Measurements from ENCODE around the gene NCAPG2. TPM values are rescaled to one million over a fixed set of nuclear protein-coding genes. Genes with fewer than 3 reads are reported as not detected.

The NCAPG2 gene
- total RNA-seq, 1 experiment from 2014 or later: 41.1 TPM

DNA sequence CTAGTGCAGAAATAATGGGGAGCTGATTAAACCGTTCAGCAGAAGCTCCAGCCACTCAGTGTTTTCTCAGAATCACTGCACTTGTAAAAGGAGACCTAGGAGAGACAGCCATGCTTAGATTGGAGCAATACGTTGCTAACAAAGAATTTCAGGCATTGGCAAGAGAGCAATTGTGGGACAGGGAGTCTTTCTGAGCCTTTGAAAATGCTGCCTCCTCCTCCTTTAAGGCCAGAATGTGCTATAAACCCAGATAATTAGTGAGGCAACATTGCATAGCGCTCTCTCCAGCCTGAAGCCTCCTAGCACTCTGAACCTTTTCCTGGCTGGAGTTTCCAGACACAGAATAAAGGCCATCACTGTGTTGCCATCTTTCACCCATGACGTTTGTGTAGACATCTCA is 98.5 kb downstream of the NCAPG2 start:
- Histone ChIP-seq H3K27me3 (ENCODE audit: control insufficient read depth, insufficient read depth, low read length) (no peaks in the 10 kb centered on the region), H3K36me3 (replicated peaks; ENCODE audit: control insufficient read depth, insufficient read depth, low read length) (peaks cover 4% of the 10 kb centered on the region), H3K4me3 (ENCODE audit: insufficient read depth, low read depth, low read length) (no peak overlapping the region)
- DNase-seq: no peak

GRCh38 chr7:158603773-158604755 is 100.5 kb downstream of the NCAPG2 start:
- peaks cover 4% of the 10 kb centered on the region for H3K36me3 ChIP-seq (replicated peaks; ENCODE audit: control insufficient read depth, insufficient read depth, low read length)
- DNase-seq: peak; percentile 49

DNA sequence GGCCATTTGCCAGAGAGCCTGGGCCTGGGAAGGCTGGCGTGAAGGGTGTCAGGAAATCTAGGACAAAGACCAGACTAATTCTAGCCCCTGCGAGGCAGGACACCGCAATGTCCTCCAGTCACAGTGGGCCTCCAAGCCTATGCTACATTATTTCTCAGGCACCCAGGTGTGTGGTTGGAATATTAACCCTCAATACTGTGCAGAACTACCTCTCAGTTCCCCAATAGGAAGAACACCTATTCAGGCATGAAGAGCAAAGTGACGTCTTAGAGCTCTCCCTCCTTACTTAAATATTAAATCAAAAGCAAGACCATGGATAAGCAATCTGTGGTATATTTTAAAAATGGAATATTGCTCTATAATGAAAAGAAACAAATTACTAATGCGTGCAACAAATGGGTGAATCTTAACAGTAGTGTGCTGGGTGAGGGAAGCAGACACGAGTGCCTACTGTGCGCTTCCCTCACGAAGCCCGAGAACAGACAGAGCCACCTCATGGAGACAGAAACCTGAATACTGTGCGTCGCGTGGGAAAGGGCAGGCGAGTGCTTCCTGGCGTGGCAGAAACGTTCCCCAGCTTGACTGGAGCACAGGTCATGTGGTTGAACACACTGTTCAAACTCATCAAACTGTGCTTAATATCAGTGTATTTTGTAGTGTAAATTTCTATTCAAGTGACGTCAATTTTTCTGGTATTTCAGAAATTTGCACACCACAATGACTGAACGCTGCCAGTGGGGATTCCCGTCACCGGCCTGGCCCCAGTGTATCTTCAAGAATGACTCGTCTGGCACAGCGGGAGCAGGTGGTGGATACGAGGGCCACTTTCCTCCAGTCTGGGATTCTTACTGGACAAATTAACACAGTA is 101.5 kb downstream of the NCAPG2 start:
- H3K4me3 ChIP-seq (ENCODE audit: insufficient read depth, low read depth, low read length): no peak overlapping the region
- no peaks in the 10 kb centered on the region for H3K27me3 ChIP-seq (ENCODE audit: control insufficient read depth, insufficient read depth, low read length)
- peaks cover 4% of the 10 kb centered on the region for H3K36me3 ChIP-seq (replicated peaks; ENCODE audit: control insufficient read depth, insufficient read depth, low read length)
- DNase-seq: no peak

More at GRCh38 chr7:158603773-158604755, 100.5 kb downstream of the NCAPG2 start:
- Histone ChIP-seq H3K27me3 (ENCODE audit: control insufficient read depth, insufficient read depth, low read length) (no peaks in the 10 kb centered on the region), H3K4me3 (ENCODE audit: insufficient read depth, low read depth, low read length) (no peak overlapping the region)

DNA sequence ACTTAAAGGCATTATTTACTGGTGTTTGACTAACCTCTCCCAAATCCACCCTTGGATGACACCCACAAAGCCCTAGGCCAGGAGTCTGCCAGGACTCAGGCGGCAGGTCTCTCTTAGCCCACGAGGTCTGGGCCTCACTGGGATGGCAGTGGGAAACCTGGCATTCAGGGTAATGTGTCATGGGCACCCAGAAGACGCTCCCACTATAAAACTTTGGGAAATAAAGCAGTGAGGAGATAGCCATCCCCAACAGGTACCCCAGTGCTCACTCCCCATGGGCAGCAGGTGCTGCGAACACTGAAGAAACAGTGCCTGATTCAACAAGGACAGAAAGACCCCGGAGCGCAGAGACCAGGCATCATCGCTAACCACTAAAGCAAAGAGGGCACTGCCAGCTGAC is 102.6 kb downstream of the NCAPG2 start:
- Histone ChIP-seq H3K4me3 (ENCODE audit: insufficient read depth, low read depth, low read length) (no peak overlapping the region), H3K27me3 (ENCODE audit: control insufficient read depth, insufficient read depth, low read length) (no peaks in the 10 kb centered on the region), H3K36me3 (replicated peaks; ENCODE audit: control insufficient read depth, insufficient read depth, low read length) (peaks cover 4% of the 10 kb centered on the region)
- DNase-seq: no peak

GRCh38 chr7:158601090-158601489 is 103.5 kb downstream of the NCAPG2 start:
- Histone ChIP-seq H3K4me3 (ENCODE audit: insufficient read depth, low read depth, low read length) (no peak overlapping the region), H3K27me3 (ENCODE audit: control insufficient read depth, insufficient read depth, low read length) (no peaks in the 10 kb centered on the region), H3K36me3 (replicated peaks; ENCODE audit: control insufficient read depth, insufficient read depth, low read length) (no peaks in the 10 kb centered on the region)
- DNase-seq: no peak

DNA sequence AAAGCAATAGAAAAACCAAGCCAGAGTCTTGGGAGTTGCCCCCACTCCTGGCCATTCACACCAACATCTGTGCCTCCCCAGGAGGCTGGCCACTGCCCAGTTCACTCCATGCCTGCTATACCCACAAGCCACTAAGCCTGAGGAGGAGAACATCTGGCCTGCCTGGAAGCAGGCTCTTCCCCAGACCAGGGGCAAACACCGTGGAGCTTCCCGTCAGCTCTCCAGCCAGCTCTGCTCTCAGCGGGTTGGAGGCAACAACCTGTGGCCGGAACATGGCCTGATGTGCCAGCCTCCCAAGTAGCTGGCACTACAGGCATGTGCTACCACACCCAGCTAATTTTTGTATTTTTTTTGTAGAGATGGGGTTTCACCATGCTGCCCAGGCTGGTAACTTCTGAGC is 107.9 kb downstream of the NCAPG2 start:
- H3K27me3 ChIP-seq (ENCODE audit: control insufficient read depth, insufficient read depth, low read length): peaks cover 5% of the 10 kb centered on the region
- H3K36me3 ChIP-seq (replicated peaks; ENCODE audit: control insufficient read depth, insufficient read depth, low read length): no peaks in the 10 kb centered on the region
- H3K4me3 ChIP-seq (ENCODE audit: insufficient read depth, low read depth, low read length): no peak overlapping the region
- DNase-seq: no peak

- no peak overlapping the region for H3K4me3 ChIP-seq (ENCODE audit: insufficient read depth, low read depth, low read length)
- no peak for DNase-seq
- H3K36me3 ChIP-seq (replicated peaks; ENCODE audit: control insufficient read depth, insufficient read depth, low read length): no peaks in the 10 kb centered on the region
- peaks cover 5% of the 10 kb centered on the region for H3K27me3 ChIP-seq (ENCODE audit: control insufficient read depth, insufficient read depth, low read length)
These were observed 108.3 kb downstream of the NCAPG2 start for GRCh38 chr7:158596309-158596708.

DNA sequence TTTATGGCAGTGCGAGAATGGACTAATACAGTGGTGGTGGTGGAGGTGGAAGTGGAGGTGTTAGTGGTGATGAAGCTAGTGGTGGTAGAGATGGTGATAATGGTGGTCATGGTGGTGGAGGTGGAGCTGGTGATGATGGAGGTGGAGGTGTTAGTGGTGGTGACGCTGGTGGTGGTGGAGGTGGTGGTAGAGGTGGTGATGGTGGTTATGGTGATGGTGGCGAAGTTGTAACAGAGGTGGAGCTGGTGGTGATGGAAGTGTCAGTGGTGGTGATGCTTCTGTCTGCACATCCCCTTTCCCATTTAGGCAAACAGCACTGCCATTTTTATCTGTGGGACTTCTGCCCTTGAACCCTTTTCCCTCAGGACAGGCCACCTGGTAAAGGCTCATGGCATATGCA is 109.5 kb downstream of the NCAPG2 start:
- no peak for DNase-seq
- Histone ChIP-seq H3K27me3 (ENCODE audit: control insufficient read depth, insufficient read depth, low read length) (peaks cover 12% of the 10 kb centered on the region), H3K36me3 (replicated peaks; ENCODE audit: control insufficient read depth, insufficient read depth, low read length) (no peaks in the 10 kb centered on the region), H3K4me3 (ENCODE audit: insufficient read depth, low read depth, low read length) (no peak overlapping the region)

DNA sequence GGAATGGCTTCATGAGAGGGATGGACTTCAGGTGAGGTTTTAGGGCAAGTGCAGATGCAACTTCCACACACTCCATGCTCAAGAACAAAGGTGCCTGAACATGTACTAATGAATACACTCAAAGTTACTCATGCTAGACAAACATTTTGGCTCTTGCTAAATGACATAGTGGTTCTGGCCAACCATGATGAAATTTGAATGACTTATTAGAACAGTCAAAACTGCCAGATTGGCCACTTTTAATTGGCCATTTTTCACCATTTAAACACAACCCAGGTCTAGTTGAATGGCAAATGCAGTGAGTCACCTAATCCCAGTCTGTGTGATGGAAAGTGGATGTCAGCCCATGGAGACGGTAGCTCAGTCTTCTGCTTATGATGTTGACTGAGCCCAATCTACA is 112.1 kb downstream of the NCAPG2 start:
- no peaks in the 10 kb centered on the region for H3K36me3 ChIP-seq (replicated peaks; ENCODE audit: control insufficient read depth, insufficient read depth, low read length)
- no peak for DNase-seq
- no peak overlapping the region for H3K4me3 ChIP-seq (ENCODE audit: insufficient read depth, low read depth, low read length)
- H3K27me3 ChIP-seq (ENCODE audit: control insufficient read depth, insufficient read depth, low read length): peaks cover 33% of the 10 kb centered on the region

- DNase-seq: no peak
- no peaks in the 10 kb centered on the region for H3K36me3 ChIP-seq (replicated peaks; ENCODE audit: control insufficient read depth, insufficient read depth, low read length)
- H3K27me3 ChIP-seq (ENCODE audit: control insufficient read depth, insufficient read depth, low read length): peaks cover 33% of the 10 kb centered on the region
- H3K4me3 ChIP-seq (ENCODE audit: insufficient read depth, low read depth, low read length): no peak overlapping the region
These were observed 112.7 kb downstream of the NCAPG2 start for GRCh38 chr7:158591944-158592343.

GRCh38 chr7:158590181-158590530 is 114.4 kb downstream of the NCAPG2 start:
- no peaks in the 10 kb centered on the region for H3K36me3 ChIP-seq (replicated peaks; ENCODE audit: control insufficient read depth, insufficient read depth, low read length)
- no peak overlapping the region for H3K4me3 ChIP-seq (ENCODE audit: insufficient read depth, low read depth, low read length)
- peaks cover 50% of the 10 kb centered on the region for H3K27me3 ChIP-seq (ENCODE audit: control insufficient read depth, insufficient read depth, low read length)
- no peak for DNase-seq

DNA sequence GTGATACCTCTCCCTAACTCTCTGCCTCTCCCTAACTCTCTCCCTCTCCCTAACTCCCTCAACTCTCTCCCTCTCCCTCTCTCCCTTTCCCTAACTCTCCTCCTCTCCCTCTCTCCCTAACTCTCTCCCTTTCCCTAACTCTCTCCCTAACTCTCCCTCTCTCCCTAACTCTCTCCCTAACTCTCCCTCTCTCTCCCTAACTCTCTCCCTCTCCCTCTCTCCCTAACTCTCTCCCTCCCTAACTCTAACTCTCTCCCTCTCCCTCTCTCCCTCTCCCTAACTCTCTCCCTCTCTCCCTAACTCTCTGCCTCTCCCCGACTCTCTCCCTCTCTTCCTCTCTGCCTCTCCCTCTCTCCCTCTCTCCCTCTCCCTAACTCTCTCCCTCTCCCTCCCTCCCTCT is 115.0 kb downstream of the NCAPG2 start:
- no peak for DNase-seq
- Histone ChIP-seq H3K36me3 (replicated peaks; ENCODE audit: control insufficient read depth, insufficient read depth, low read length) (no peaks in the 10 kb centered on the region), H3K27me3 (ENCODE audit: control insufficient read depth, insufficient read depth, low read length) (peaks cover 52% of the 10 kb centered on the region), H3K4me3 (ENCODE audit: insufficient read depth, low read depth, low read length) (no peak overlapping the region)

- no peaks in the 10 kb centered on the region for H3K36me3 ChIP-seq (replicated peaks; ENCODE audit: control insufficient read depth, insufficient read depth, low read length)
- H3K4me3 ChIP-seq (ENCODE audit: insufficient read depth, low read depth, low read length): no peak overlapping the region
- H3K27me3 ChIP-seq (ENCODE audit: control insufficient read depth, insufficient read depth, low read length): peaks cover 52% of the 10 kb centered on the region
- peak; percentile 59 for DNase-seq
These were observed 115.6 kb downstream of the NCAPG2 start for GRCh38 chr7:158588878-158589442.

DNA sequence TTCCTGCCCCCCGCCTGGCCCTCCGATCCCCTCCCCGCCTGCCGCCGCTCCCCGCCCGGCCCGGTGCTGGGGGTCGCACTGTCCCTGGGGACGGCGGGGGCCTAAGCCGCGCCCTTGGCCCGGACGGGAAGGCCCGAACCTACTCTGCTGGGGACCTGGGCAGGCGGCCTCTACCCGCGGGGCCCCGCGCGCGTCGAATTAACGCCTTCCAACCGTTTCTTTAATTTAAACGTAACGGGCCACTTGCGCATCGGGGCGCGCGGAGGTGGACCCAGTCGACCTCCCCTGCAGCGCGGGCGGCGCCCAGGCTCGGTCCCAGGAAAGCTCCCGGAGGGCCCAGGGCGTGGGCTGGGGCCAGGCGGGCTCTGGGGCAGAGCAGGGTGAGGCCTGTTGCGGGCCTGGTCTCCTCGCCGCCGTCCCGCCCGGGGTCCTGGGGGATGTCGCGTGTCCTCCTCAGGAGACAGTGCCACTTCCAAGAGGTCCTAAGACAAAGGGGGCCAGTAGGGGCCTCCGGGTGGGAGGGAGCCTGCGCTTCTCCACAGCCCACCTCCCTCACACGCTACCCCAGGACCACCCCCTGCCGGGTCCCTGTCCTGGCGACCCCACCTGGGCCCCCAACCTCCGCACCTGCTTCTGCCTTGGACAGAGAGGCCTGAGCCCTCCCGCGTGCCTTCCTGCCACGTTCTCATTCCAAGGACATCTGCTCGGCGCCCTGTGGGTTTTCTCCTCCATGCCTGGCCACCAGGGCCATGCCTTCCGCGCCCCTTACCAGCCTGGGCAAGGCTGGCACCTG is 116.3 kb downstream of the NCAPG2 start:
- peak overlapping the region; percentile 38 for H3K4me3 ChIP-seq (ENCODE audit: insufficient read depth, low read depth, low read length)
- peak; percentile 79 for DNase-seq

More for the DNA sequence above, 116.3 kb downstream of the NCAPG2 start:
- Histone ChIP-seq H3K36me3 (replicated peaks; ENCODE audit: control insufficient read depth, insufficient read depth, low read length) (no peaks in the 10 kb centered on the region), H3K27me3 (ENCODE audit: control insufficient read depth, insufficient read depth, low read length) (peaks cover 52% of the 10 kb centered on the region)
